Fibroblast of lung (primary cell): ENCODE measurements around the gene GUCY2D. TPM values are rescaled to one million over a fixed set of nuclear protein-coding genes. Genes with fewer than 3 reads are reported as not detected.

ENCODE experiments used
- DNase-seq, 2 donors: peaks; one replicate each; pipeline versions ENCODE4 v3.0.0 to v3.0.0-alpha.2; 2010; ENCODE audit warnings: low read depth in 2 of 2
- H2AFZ ChIP-seq: 2 replicates; pipeline ENCODE4 v1.5.1; 2012; ENCODE audit warnings: low read length, control low read depth, inconsistent platforms
- H3K27ac ChIP-seq: 2 replicates; pipeline ENCODE4 v1.5.1; 2011; ENCODE audit warnings: low read length, control low read depth; ENCODE audit not compliant: insufficient read depth
- H3K27me3 ChIP-seq: 2 replicates; pipeline ENCODE4 v1.5.1; 2011; ENCODE audit warnings: mild to moderate bottlenecking, low read length; ENCODE audit not compliant: control insufficient read depth, insufficient read depth
- H3K36me3 ChIP-seq: 2 replicates; pipeline ENCODE4 v1.5.1; 2011; ENCODE audit warnings: low read length; ENCODE audit not compliant: control insufficient read depth, insufficient read depth
- H3K4me1 ChIP-seq: 2 replicates; pipeline ENCODE4 v1.5.1; 2011; ENCODE audit warnings: low read length; ENCODE audit not compliant: control insufficient read depth, insufficient read depth; ENCODE audit errors: extremely low read depth
- H3K4me2 ChIP-seq: 2 replicates; pipeline ENCODE4 v1.5.1; 2011; ENCODE audit warnings: low read length, control low read depth; ENCODE audit not compliant: insufficient read depth; ENCODE audit errors: extremely low read depth
- H3K4me3 ChIP-seq, 4 experiments: fragments of 200-600 bp in 1 of 4; sonication (generic) in 1 of 4; replicated peaks in 1 of 4; 2 replicates each; pipeline ENCODE4 v1.5.1; 2011 to 2016; ENCODE audit warnings: low read length in 4 of 4, low read depth in 3 of 4, mild to moderate bottlenecking in 3 of 4, control low read depth in 2 of 4, inconsistent platforms in 1 of 4, mixed read lengths in 1 of 4; ENCODE audit not compliant: insufficient read depth in 1 of 4; ENCODE audit errors: control extremely low read depth in 1 of 4
- H3K79me2 ChIP-seq: 2 replicates; pipeline ENCODE4 v1.5.1; 2012; ENCODE audit warnings: mild to moderate bottlenecking, low read length, inconsistent platforms; ENCODE audit not compliant: control insufficient read depth, insufficient read depth
- H3K9ac ChIP-seq: 2 replicates; pipeline ENCODE4 v1.5.1; 2011; ENCODE audit warnings: mild to moderate bottlenecking, low read length, control low read depth; ENCODE audit not compliant: insufficient read depth
- H3K9me3 ChIP-seq: 2 replicates; pipeline ENCODE4 v1.5.1; 2012; ENCODE audit warnings: low read depth, low read length; ENCODE audit not compliant: control insufficient read depth, insufficient read depth
- H4K20me1 ChIP-seq: 2 replicates; pipeline ENCODE4 v1.5.1; 2011; ENCODE audit warnings: low read length; ENCODE audit not compliant: control insufficient read depth, insufficient read depth; ENCODE audit errors: extremely low read depth
- EZH2 ChIP-seq: IDR thresholded peaks from 2 replicates; pipeline ENCODE4 v1.5.1; 2012; ENCODE audit warnings: low read length, control low read depth, mild to moderate bottlenecking; ENCODE audit errors: missing control alignments
- polyA plus RNA-seq, 2 donors: library from polyadenylated mRNA; depleted of rRNA in 1 of 2; stranded (reverse) in 1 of 2; unstranded in 1 of 2; fragments of >200 nt; gene quantifications; 2 replicates each; pipeline ENCODE4 v1.2.1, GENCODE V29; 2011 to 2012; ENCODE audit warnings: missing spikeins in 1 of 2
- total RNA-seq: library from RNA; depleted of rRNA; stranded (reverse); fragments of >200 nt; gene quantifications from 2 replicates; pipeline ENCODE4 v1.2.1, GENCODE V29; 2014
- TF ChIP-seq, protein P1 (sequence below), 2 donors: IDR thresholded peaks in 1 of 2; conservative IDR thresholded peaks in 1 of 2; 1 replicate in 1 of 2; 2 replicates in 1 of 2; pipeline ENCODE4 v1.5.1; 2011 to 2012; ENCODE audit warnings: low read length in 2 of 2, control low read depth in 1 of 2, inconsistent platforms in 1 of 2, low read depth in 1 of 2, mild to moderate bottlenecking in 1 of 2

Gene GUCY2D
- total and polyA plus RNA-seq, 2 donors (not counting 1 experiment from before 2014, with no cell fraction given), result not detected

DNA sequence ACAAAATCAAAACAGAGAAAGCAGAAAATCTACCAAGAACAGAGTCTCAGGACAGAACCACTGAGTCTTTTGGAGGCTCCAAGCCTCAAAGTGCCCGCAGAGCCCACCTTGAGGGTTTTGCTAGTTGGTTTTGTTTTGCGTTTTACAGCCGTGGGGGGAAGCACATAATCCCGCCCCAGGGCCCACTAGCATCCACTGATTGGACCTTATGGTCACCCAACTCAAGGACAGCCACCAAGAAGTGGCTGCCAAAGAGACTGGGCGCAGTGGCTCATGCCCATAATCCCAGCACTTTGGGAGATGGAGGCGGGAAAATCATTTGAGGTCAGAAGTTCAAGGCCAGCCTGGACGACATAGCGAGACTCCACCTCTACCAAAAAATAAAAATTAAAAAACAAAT, 46.3 kb downstream of the GUCY2D start:
- no peak overlapping the region for H2AFZ ChIP-seq
- no peaks in the 10 kb centered on the region for H3K9me3 ChIP-seq
- TF ChIP-seq, protein P1, sequence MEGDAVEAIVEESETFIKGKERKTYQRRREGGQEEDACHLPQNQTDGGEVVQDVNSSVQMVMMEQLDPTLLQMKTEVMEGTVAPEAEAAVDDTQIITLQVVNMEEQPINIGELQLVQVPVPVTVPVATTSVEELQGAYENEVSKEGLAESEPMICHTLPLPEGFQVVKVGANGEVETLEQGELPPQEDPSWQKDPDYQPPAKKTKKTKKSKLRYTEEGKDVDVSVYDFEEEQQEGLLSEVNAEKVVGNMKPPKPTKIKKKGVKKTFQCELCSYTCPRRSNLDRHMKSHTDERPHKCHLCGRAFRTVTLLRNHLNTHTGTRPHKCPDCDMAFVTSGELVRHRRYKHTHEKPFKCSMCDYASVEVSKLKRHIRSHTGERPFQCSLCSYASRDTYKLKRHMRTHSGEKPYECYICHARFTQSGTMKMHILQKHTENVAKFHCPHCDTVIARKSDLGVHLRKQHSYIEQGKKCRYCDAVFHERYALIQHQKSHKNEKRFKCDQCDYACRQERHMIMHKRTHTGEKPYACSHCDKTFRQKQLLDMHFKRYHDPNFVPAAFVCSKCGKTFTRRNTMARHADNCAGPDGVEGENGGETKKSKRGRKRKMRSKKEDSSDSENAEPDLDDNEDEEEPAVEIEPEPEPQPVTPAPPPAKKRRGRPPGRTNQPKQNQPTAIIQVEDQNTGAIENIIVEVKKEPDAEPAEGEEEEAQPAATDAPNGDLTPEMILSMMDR (conservative IDR thresholded peaks at IDR 0.05 in 1 of 2, IDR thresholded peaks at IDR 0.05 in 1 of 2; ENCODE audit: low read depth in 1 of 2, low read length in 2 of 2), result no peak
- TF ChIP-seq EZH2, result no peak
- DNase-seq, result no peak
- H3K27me3 ChIP-seq, result peaks cover 6% of the 10 kb centered on the region
- H4K20me1 ChIP-seq, result no peaks in the 10 kb centered on the region
- no peak overlapping the region for H3K4me2 ChIP-seq
- H3K79me2 ChIP-seq, result no peaks in the 10 kb centered on the region
- no peak overlapping the region for H3K4me3 ChIP-seq
- H3K36me3 ChIP-seq, result no peaks in the 10 kb centered on the region
- H3K4me1 ChIP-seq, result no peaks in the 10 kb centered on the region
- no peak overlapping the region for H3K27ac ChIP-seq
- H3K9ac ChIP-seq, result no peak overlapping the region

DNA sequence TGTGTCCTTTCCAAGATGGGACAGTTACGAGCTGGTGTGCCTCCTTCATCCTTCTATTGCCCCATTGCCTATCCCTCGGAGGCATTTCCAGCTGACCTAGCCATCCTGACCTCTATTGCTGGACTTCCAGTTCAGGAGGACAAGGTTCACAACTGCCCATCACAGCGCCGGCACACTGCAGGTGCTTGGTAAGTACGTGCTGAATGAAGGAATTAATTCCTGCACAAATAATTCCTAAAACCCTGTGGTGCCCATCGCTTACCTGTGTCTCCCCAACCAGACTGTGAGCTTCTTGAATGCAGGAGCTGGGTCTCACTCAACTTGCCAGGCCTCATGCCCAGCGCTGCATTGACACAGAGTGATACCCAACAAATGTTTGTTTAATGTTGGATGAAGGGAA, 49.4 kb downstream of the GUCY2D start:
- H3K36me3 ChIP-seq, result no peaks in the 10 kb centered on the region
- no peaks in the 10 kb centered on the region for H4K20me1 ChIP-seq

DNA sequence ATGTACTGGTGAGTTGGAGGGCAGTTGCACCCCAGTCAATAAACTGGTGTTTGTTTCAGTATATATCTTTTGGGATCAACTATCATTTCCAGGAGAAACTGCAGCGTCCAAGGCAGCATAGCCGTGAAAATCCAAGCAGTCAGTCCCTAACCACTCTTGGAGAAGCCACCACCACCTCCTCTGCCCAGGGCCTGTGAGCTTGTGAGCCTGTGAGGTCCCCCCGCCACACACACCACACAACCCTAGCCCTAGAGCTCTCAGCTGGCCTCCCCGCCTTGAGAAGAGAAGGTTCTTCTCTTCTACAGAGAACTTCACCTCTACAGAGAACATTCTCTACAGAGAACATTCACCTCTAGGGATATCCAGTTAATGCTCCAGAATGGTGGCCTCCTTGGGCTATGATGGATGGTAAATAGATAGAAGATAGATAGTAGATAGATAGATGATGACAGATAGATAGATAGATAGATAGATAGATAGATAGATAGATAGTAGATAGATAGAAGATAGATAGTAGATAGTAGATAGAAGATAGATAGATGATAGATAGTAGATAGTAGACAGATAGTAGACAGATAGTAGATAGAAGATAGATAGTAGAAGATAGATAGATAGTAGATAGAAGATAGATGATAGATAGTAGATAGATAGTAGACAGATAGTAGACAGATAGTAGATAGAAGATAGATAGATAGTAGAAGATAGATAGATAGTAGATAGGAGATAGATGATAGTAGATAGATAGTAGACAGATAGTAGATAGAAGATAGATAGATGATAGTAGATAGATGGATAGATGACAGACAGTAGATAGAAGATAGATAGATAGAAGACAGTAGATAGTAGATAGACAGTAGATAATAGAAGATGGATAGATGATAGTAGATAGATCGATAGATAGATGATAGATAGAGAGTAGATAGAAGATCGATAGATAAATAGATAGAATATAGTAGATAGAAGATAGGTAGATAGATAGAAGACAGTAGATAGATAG, 50.1 kb downstream of the GUCY2D start:
- TF ChIP-seq, protein P1 (conservative IDR thresholded peaks at IDR 0.05 in 1 of 2, IDR thresholded peaks at IDR 0.05 in 1 of 2; ENCODE audit: low read depth in 1 of 2, low read length in 2 of 2), result no peak
- TF ChIP-seq EZH2, result no peak
- H3K79me2 ChIP-seq, result no peaks in the 10 kb centered on the region
- H3K4me3 ChIP-seq, result no peak overlapping the region
- H3K4me1 ChIP-seq, result no peaks in the 10 kb centered on the region
- H3K4me2 ChIP-seq, result no peak overlapping the region
- no peak overlapping the region for H2AFZ ChIP-seq
- DNase-seq, result no peak
- peaks cover 9% of the 10 kb centered on the region for H3K27me3 ChIP-seq
- H3K9ac ChIP-seq, result no peak overlapping the region
- no peak overlapping the region for H3K27ac ChIP-seq
- no peaks in the 10 kb centered on the region for H4K20me1 ChIP-seq
- no peaks in the 10 kb centered on the region for H3K9me3 ChIP-seq
- no peaks in the 10 kb centered on the region for H3K36me3 ChIP-seq

More for the DNA sequence above, 49.4 kb downstream of the GUCY2D start:
- H3K4me2 ChIP-seq, result no peak overlapping the region
- no peak overlapping the region for H3K27ac ChIP-seq
- H3K4me1 ChIP-seq, result no peaks in the 10 kb centered on the region
- no peak for DNase-seq
- no peak overlapping the region for H2AFZ ChIP-seq
- H3K79me2 ChIP-seq, result no peaks in the 10 kb centered on the region
- TF ChIP-seq, protein P1 (conservative IDR thresholded peaks at IDR 0.05 in 1 of 2, IDR thresholded peaks at IDR 0.05 in 1 of 2; ENCODE audit: low read depth in 1 of 2, low read length in 2 of 2), result no peak
- no peak for TF ChIP-seq EZH2
- H3K4me3 ChIP-seq, result no peak overlapping the region
- H3K27me3 ChIP-seq, result peaks cover 4% of the 10 kb centered on the region
- no peak overlapping the region for H3K9ac ChIP-seq
- H3K9me3 ChIP-seq, result no peaks in the 10 kb centered on the region
